ENCODE measurements around the gene RYR2.

DNA sequence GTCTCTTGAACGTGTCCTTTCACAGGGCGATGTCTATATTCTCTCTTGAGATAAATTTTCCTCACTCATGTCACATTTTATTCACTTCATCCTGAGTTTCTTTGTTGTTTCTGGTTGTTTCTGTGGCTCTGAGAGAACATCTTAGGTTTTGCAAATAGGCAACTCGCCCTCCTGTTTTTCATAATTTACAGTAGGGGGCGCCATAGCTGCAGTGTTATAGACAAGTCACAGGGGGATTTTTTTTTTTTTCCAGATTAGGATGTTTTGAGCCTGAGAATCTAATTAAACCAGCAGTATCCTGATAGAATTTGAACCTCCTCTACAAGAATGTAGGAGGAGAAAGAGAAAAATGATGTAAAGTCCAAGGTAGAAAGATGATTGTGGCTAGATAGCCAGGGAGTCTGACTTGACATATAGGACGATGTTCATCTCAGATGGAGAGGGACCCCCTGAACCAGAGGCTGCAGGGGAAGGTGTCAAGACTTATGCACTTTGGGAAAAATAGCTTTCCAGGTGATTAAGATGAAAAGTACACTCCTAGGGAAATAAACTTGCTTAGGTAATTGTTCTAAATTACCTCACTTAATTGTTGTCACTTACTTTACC, 772.4 kb downstream of the RYR2 start:
- TF ChIP-seq, protein P1, sequence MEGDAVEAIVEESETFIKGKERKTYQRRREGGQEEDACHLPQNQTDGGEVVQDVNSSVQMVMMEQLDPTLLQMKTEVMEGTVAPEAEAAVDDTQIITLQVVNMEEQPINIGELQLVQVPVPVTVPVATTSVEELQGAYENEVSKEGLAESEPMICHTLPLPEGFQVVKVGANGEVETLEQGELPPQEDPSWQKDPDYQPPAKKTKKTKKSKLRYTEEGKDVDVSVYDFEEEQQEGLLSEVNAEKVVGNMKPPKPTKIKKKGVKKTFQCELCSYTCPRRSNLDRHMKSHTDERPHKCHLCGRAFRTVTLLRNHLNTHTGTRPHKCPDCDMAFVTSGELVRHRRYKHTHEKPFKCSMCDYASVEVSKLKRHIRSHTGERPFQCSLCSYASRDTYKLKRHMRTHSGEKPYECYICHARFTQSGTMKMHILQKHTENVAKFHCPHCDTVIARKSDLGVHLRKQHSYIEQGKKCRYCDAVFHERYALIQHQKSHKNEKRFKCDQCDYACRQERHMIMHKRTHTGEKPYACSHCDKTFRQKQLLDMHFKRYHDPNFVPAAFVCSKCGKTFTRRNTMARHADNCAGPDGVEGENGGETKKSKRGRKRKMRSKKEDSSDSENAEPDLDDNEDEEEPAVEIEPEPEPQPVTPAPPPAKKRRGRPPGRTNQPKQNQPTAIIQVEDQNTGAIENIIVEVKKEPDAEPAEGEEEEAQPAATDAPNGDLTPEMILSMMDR (IDR thresholded peaks at IDR 0.05), result no peak
- TF ChIP-seq POLR2A (IDR thresholded peaks at IDR 0.05), result no peak

Measured in breast epithelium (tissue), 3 donors.